GM21360 (cell line): Measurements from ENCODE around the gene CTBP2.

Experiments used
- ATAC-seq: cut with Tn5 transposase; IDR thresholded peaks from one replicate; pipeline ENCODE4 v1.9.1; 2021; ENCODE audit warnings: mild to moderate bottlenecking, moderate library complexity; ENCODE audit not compliant: unreplicated experiment

The CTBP2 gene

DNA sequence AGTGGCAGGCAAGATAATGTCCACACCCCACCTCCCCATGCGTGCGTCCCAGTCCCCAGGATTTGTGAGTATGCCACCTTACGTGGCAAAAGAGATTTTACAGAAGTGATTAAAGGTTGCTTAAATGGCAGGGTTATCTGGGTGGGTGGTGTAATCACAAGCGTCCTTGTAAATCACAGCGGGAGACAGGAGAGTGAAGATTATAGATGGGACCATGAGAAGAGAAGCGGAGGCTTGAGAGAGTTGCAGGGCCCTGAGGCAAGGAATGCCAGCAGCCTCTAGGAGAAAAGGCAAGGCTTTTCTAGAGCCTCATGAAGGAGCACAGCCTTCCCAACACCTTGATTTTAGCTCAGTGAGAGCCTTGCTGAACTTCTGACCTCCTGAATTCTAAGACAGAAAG, 208.2 kb downstream of the CTBP2 start:
- no peak for ATAC-seq

DNA sequence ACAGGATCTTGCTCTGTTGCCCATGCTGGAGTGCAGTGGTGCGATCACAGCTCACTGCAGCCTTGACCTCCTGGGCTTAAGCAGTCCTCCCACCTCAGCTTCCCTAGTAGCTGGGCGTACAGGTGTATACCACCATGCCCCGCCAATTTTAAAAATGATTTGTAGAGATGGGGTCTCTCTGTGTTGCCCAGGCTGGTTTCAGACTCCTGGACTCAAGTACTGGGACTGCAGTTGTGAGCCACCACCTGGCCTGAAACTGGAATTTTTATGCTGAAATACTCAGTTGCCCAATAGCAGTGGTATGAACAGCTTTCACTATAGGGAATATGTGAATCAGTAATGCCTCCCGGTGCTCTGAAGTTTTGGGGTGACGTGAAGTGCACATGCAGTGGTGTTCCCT, 210.8 kb downstream of the CTBP2 start:
- no peak for ATAC-seq

DNA sequence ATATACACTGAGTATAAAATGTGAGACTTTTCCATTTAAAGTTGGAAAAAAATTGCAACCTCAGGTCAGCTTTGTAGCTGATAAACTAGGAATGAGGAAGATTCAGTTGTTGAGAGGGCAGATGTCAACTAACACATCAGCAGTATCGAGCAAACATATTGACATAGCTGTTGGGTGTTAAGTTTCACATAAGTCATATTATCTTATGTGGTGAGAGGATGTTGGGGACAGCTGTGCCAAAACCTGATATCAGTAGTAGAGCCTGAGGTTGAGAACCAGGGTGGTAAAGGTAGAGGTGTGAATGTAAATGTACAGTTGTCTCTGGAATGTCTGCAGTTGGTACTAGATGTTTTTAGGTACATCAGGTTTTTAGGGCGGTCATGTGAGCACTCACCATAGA, 213.4 kb downstream of the CTBP2 start:
- ATAC-seq, result no peak

DNA sequence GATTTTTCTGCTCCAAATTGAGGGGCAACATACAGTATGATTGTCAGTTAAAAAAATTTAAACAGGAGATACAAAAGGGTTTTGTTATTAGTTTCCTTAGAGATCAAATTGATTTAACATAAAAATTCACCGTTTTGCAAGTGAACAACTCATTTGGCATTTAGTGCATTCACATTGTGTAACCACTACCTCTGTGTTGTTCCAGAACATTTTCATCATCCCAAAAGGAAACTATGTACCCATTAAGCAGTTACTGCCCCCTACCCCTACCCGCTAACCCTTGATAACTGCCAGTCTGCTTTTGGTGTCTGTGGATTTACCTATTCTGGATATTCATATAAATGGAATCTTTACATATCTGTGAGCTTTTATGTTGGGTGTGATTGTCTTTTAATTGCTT, 215.4 kb downstream of the CTBP2 start:
- ATAC-seq, result no peak

DNA sequence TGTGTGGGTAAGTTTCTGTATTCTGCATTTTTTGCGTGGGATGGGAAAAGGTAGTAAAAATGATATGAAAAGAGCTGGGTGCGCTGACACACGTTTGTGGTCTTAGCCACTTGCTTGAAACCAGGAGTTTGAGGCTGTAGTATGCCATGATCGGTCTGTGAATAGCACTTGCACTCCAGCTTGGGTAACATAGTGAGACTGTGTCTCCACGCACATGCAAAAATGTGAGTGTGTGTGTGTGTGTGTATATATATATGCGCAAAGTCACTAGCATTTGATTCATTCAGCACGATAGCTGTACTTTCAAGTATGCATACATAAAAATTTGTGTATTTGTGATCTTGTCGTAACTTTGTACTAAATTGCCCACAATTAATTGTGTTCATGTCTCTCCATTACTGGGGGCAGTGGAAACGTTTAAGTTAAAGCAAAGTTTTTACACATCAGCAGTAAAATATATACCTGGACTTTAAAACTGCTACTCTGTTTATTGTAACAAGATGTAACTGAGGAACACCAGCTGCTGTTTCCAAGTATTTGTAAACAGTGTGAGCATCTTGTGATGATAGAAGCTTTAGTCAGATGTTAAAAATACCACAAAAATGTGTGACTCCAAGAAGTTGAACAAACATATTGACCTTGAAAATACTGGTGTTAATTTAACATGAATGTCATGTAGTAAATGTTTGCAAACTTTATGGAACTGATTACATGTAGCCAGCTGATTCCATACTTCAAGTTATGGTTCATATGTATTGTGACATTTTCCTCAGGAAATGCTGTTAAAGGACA, 216.9 kb downstream of the CTBP2 start:
- no peak for ATAC-seq

DNA sequence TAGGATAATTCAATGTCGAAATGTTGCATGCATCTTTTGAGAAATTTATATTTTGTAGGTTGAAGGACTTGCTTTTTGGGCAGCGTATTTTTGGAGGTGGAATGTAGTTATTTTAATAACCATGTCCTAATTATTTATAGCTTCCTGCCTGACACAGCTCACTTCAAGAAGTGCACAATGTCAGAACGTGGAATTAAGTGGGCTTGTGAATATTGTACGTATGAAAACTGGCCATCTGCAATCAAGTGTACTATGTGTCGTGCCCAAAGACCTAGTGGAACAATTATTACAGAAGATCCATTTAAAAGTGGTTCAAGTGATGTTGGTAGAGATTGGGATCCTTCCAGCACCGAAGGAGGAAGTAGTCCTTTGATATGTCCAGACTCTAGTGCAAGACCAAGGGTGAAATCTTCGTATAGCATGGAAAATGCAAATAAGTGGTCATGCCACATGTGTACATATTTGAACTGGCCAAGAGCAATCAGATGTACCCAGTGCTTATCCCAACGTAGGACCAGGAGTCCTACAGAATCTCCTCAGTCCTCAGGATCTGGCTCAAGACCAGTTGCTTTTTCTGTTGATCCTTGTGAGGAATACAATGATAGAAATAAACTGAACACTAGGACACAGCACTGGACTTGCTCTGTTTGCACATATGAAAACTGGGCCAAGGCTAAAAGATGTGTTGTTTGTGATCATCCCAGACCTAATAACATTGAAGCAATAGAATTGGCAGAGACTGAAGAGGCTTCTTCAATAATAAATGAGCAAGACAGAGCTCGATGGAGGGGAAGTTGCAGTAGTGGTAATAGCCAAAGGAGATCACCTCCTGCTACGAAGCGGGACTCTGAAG, 217.8 kb downstream of the CTBP2 start:
- no peak for ATAC-seq

DNA sequence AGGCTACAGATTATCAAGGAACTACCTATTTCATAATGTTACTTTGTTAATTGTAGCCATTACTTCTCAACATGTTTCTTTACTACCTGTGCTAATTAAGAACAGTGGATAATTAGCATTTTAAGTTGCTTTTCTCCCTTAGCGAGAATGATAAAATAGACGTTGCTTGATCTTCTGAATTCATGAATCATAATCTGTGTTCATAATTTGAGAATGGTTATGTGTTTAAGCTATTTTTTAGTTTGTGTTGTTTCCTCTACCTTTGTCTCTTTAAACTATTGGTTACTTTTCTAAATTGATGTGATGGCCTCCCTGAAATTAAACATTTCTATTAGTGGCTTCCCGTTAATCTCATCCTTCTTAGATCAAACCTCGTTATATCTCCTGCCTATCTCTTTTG, 218.5 kb downstream of the CTBP2 start, which contains the start of gene ZRANB1:
ZRANB1 (plus strand) TSS at position 301 of the 400 bp plus-strand sequence. CDS start 371 bp downstream, outside the sequence.
- ATAC-seq, result no peak

DNA sequence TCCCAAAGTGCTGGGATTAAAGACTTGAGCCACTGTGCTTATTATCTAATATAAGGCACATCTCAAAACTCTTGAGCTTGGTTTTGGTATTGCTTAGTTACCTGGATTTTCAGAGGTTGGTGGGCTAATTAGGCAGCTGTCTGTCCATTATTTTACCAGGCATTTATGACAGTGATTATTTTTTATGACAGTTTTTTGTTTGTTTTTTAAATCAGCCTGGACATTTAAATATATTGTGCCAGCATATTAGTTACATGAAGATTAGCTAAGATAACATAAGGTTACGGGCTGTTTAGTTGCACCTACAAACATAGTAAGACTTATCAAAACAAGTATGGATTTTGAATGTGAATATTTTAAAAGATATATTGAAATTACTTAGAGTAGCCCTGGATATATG, 221.1 kb downstream of the CTBP2 start:
- no peak for ATAC-seq

DNA sequence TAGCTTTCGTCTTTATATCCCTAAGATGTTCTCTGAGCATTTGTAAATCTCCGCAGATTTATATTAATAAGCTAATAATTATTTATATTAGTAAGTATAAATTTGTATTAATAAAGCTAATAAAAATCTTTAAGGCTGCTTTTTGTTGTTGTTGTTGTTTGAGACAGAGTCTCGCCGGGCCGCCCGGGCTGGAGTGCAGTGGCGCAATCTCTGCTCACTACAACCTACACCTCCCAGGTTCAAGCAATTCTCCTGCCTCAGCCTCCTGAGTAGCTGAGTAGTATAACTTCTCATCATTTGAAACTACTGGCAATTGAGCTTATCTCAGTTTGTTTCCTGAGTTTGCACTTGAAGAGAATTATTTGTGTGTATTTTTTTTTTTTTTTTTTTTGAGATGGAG, 223.6 kb downstream of the CTBP2 start:
- ATAC-seq, result no peak

DNA sequence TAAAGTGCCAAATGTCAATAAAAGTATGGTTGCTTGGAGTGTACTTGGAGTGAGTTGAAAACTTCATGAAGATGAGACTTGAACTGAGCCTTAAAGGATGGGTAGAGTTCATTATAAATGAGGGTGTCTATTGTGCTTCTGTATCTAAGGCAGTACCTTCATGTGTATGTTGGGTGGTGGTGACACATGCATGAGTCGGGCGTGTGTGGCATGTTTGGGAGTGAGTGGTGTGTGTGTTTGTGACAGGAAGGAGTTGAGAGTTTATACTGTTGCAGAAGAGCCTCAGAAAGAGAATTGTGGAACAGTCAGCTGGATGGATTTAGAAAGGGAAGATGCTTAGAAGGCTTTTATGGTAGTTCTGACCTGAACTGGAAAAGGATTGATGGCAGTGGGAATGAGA, 224.4 kb downstream of the CTBP2 start:
- no peak for ATAC-seq
